Subcutaneous adipose tissue (tissue), 4 donors: Measurements from ENCODE around the gene ABI2. TPM values are rescaled to one million over a fixed set of nuclear protein-coding genes. Genes with fewer than 3 reads are reported as not detected.

ENCODE experiments used
- CTCF ChIP-seq: fragments of 450-650 bp; IDR thresholded peaks from one replicate; pipeline ENCODE4 v1.5.1; 2016; ENCODE audit warnings: low read depth, mild to moderate bottlenecking, control low read depth, antibody characterized with exemption, moderate library complexity
- total RNA-seq, 4 donors: library from RNA; depleted of rRNA; stranded (reverse); fragments of >200 nt; gene quantifications; one replicate each; pipeline ENCODE4 v1.1.0, GENCODE V29; 2016

Gene ABI2
- 10 to 100 TPM; 11.1 to 25.7 (median 12.9) TPM for total RNA-seq

- no peak for TF ChIP-seq CTCF
Measured at GRCh38 chr2:203327901-203328759, at the start of gene ABI2. TSS of gene ABI2 (plus strand) at chr2:203328394. CDS start at chr2:203328515, 121 bp downstream.

- no peak for TF ChIP-seq CTCF
Measured at GRCh38 chr2:203279288-203279687, 48.9 kb upstream of the ABI2 start.

GRCh38 chr2:203280428-203281064, 47.6 kb upstream of the ABI2 start:
- TF ChIP-seq CTCF = no peak

- TF ChIP-seq CTCF = no peak
Measured at GRCh38 chr2:203282101-203282500, 46.1 kb upstream of the ABI2 start.

GRCh38 chr2:203286532-203286931, 41.7 kb upstream of the ABI2 start:
- no peak for TF ChIP-seq CTCF

- TF ChIP-seq CTCF = no peak
Measured at GRCh38 chr2:203301667-203302066, 26.5 kb upstream of the ABI2 start.

- no peak for TF ChIP-seq CTCF
Measured at GRCh38 chr2:203310688-203311436, 17.3 kb upstream of the ABI2 start.
